Astrocyte (in vitro differentiated cells and primary cell): ENCODE data around the gene PCP4L1. TPM values are rescaled to one million over a fixed set of nuclear protein-coding genes. Genes with fewer than 3 reads are reported as not detected.

Experiments used
- DNase-seq: peaks from one replicate; pipeline ENCODE4 v3.0.0-alpha.2; 2010; ENCODE audit warnings: low read depth
- FAIRE-seq: peaks from 2 replicates; lab custom pipeline; 2011; peaks lifted over from hg19 to GRCh38; lab: Jason Lieb, UNC
- H2AFZ ChIP-seq: 2 replicates; pipeline ENCODE4 v1.6.0; 2012; ENCODE audit warnings: low read depth, low read length, inconsistent platforms
- H3K27ac ChIP-seq: 2 replicates; pipeline ENCODE4 v1.5.1; 2011; ENCODE audit warnings: low read depth, low read length, inconsistent platforms
- H3K27me3 ChIP-seq: 2 replicates; pipeline ENCODE4 v1.6.0; 2011; ENCODE audit warnings: low read length, inconsistent platforms; ENCODE audit not compliant: insufficient read depth
- H3K36me3 ChIP-seq: 2 replicates; pipeline ENCODE4 v1.5.1; 2011; ENCODE audit warnings: low read length, inconsistent platforms; ENCODE audit not compliant: insufficient read depth
- H3K4me1 ChIP-seq: 2 replicates; pipeline ENCODE4 v1.5.1; 2011; ENCODE audit warnings: low read length, inconsistent platforms; ENCODE audit not compliant: insufficient read depth
- H3K4me2 ChIP-seq: 2 replicates; pipeline ENCODE4 v1.6.0; 2012; ENCODE audit warnings: low read length, inconsistent platforms
- H3K4me3 ChIP-seq: 2 replicates; pipeline ENCODE4 v1.5.1; 2011; ENCODE audit warnings: low read depth, mild to moderate bottlenecking, low read length, inconsistent platforms; ENCODE audit not compliant: insufficient read depth
- H3K79me2 ChIP-seq: 2 replicates; pipeline ENCODE4 v1.6.0; 2012; ENCODE audit warnings: mild to moderate bottlenecking, low read length, inconsistent platforms; ENCODE audit not compliant: insufficient read depth
- H3K9ac ChIP-seq: 2 replicates; pipeline ENCODE4 v1.6.0; 2012; ENCODE audit warnings: mild to moderate bottlenecking, low read length, inconsistent platforms
- H3K9me3 ChIP-seq: 2 replicates; pipeline ENCODE4 v1.5.1; 2012; ENCODE audit warnings: low read depth, mild to moderate bottlenecking, low read length, inconsistent platforms; ENCODE audit not compliant: insufficient read depth
- H4K20me1 ChIP-seq: 2 replicates; pipeline ENCODE4 v1.6.0; 2012; ENCODE audit warnings: low read length, inconsistent platforms; ENCODE audit not compliant: insufficient read depth
- H3K27ac Mint-ChIP-seq: one replicate; pipeline ENCODE4 v1.8.0; 2021; ENCODE audit warnings: mild to moderate bottlenecking, mixed read lengths; ENCODE audit not compliant: unreplicated experiment
- H3K27me3 Mint-ChIP-seq: one replicate; pipeline ENCODE4 v1.8.0; 2021; ENCODE audit warnings: low read depth, mixed read lengths; ENCODE audit not compliant: unreplicated experiment
- H3K36me3 Mint-ChIP-seq: one replicate; pipeline ENCODE4 v1.8.0; 2021; ENCODE audit warnings: low read depth, mixed read lengths; ENCODE audit not compliant: unreplicated experiment
- H3K4me1 Mint-ChIP-seq: one replicate; pipeline ENCODE4 v1.8.0; 2021; ENCODE audit warnings: low read depth, mixed read lengths; ENCODE audit not compliant: unreplicated experiment
- H3K4me3 Mint-ChIP-seq: one replicate; pipeline ENCODE4 v1.8.0; 2021; ENCODE audit warnings: mild to moderate bottlenecking, moderate library complexity, mixed read lengths; ENCODE audit not compliant: unreplicated experiment
- H3K9me3 Mint-ChIP-seq: one replicate; pipeline ENCODE4 v1.8.0; 2021; ENCODE audit warnings: mild to moderate bottlenecking, mixed read lengths; ENCODE audit not compliant: unreplicated experiment
- EZH2 ChIP-seq: IDR thresholded peaks from 2 replicates; pipeline ENCODE4 v1.6.1; 2012; ENCODE audit warnings: mild to moderate bottlenecking, low read length, inconsistent platforms; ENCODE audit not compliant: insufficient read depth
- total RNA-seq: library from RNA; stranded (reverse); gene quantifications from 2 replicates; pipeline ENCODE4 v1.2.1, GENCODE V29; 2021
- TF ChIP-seq, protein P1 (sequence below): IDR thresholded peaks from 2 replicates; pipeline ENCODE4 v1.5.1; 2011; ENCODE audit warnings: low read depth, mild to moderate bottlenecking, inconsistent platforms, low read length, moderate library complexity; ENCODE audit not compliant: insufficient read depth

Gene PCP4L1
- total RNA-seq, 1 donor from 2014 or later: not detected

DNA sequence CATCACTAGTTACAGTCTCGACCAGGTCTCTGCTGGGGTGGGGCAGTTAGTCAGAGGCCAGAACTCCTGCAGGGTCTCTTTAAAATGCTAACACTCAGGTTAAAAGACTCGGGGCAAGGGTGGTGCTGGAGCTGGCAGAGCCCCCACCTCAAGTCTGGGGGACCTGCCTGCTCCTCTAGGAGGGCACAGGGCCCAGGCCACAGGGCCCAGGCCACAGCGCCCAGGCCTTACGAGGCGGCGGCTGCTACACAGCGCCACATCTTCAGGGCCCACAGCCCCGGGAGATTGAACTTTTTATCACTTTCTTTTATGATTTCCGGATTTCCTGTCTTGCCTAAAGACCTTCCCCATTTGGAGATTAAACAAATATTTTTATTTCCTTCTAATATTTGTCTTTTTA lies 40.8 kb downstream of the PCP4L1 start:
- H3K36me3 Mint-ChIP-seq: no peaks in the 10 kb centered on the region
- Histone ChIP-seq H3K36me3 (no peaks in the 10 kb centered on the region), H3K9ac (no peak overlapping the region), H2AFZ (no peak overlapping the region), H4K20me1 (no peaks in the 10 kb centered on the region), H3K9me3 (no peaks in the 10 kb centered on the region), H3K27me3 (no peaks in the 10 kb centered on the region), H3K4me2 (no peak overlapping the region), H3K4me3 (no peak overlapping the region), H3K4me1 (no peaks in the 10 kb centered on the region), H3K27ac (no peak overlapping the region), H3K79me2 (no peaks in the 10 kb centered on the region)
- no peak overlapping the region for H3K27ac Mint-ChIP-seq
- H3K4me3 Mint-ChIP-seq: no peak overlapping the region
- FAIRE-seq: no peak
- TF ChIP-seq, protein P1, sequence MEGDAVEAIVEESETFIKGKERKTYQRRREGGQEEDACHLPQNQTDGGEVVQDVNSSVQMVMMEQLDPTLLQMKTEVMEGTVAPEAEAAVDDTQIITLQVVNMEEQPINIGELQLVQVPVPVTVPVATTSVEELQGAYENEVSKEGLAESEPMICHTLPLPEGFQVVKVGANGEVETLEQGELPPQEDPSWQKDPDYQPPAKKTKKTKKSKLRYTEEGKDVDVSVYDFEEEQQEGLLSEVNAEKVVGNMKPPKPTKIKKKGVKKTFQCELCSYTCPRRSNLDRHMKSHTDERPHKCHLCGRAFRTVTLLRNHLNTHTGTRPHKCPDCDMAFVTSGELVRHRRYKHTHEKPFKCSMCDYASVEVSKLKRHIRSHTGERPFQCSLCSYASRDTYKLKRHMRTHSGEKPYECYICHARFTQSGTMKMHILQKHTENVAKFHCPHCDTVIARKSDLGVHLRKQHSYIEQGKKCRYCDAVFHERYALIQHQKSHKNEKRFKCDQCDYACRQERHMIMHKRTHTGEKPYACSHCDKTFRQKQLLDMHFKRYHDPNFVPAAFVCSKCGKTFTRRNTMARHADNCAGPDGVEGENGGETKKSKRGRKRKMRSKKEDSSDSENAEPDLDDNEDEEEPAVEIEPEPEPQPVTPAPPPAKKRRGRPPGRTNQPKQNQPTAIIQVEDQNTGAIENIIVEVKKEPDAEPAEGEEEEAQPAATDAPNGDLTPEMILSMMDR: no peak
- TF ChIP-seq EZH2: no peak
- DNase-seq: no peak
- peaks cover 2% of the 10 kb centered on the region for H3K27me3 Mint-ChIP-seq
- no peaks in the 10 kb centered on the region for H3K9me3 Mint-ChIP-seq
- peaks cover 2% of the 10 kb centered on the region for H3K4me1 Mint-ChIP-seq

GRCh38 chr1:161300478-161300877 lies 41.9 kb downstream of the PCP4L1 start:
- DNase-seq: no peak
- no peaks in the 10 kb centered on the region for H3K9me3 Mint-ChIP-seq
- Histone ChIP-seq H2AFZ (no peak overlapping the region), H3K36me3 (no peaks in the 10 kb centered on the region), H3K4me1 (no peaks in the 10 kb centered on the region), H3K9ac (no peak overlapping the region), H4K20me1 (no peaks in the 10 kb centered on the region), H3K4me3 (no peak overlapping the region), H3K79me2 (no peaks in the 10 kb centered on the region), H3K27ac (no peak overlapping the region), H3K27me3 (no peaks in the 10 kb centered on the region), H3K9me3 (no peaks in the 10 kb centered on the region), H3K4me2 (no peak overlapping the region)
- no peaks in the 10 kb centered on the region for H3K36me3 Mint-ChIP-seq
- peaks cover 7% of the 10 kb centered on the region for H3K4me1 Mint-ChIP-seq
- no peak for FAIRE-seq
- H3K27me3 Mint-ChIP-seq: peaks cover 2% of the 10 kb centered on the region
- no peak overlapping the region for H3K4me3 Mint-ChIP-seq
- TF ChIP-seq EZH2: no peak
- TF ChIP-seq, protein P1: no peak
- no peak overlapping the region for H3K27ac Mint-ChIP-seq

DNA sequence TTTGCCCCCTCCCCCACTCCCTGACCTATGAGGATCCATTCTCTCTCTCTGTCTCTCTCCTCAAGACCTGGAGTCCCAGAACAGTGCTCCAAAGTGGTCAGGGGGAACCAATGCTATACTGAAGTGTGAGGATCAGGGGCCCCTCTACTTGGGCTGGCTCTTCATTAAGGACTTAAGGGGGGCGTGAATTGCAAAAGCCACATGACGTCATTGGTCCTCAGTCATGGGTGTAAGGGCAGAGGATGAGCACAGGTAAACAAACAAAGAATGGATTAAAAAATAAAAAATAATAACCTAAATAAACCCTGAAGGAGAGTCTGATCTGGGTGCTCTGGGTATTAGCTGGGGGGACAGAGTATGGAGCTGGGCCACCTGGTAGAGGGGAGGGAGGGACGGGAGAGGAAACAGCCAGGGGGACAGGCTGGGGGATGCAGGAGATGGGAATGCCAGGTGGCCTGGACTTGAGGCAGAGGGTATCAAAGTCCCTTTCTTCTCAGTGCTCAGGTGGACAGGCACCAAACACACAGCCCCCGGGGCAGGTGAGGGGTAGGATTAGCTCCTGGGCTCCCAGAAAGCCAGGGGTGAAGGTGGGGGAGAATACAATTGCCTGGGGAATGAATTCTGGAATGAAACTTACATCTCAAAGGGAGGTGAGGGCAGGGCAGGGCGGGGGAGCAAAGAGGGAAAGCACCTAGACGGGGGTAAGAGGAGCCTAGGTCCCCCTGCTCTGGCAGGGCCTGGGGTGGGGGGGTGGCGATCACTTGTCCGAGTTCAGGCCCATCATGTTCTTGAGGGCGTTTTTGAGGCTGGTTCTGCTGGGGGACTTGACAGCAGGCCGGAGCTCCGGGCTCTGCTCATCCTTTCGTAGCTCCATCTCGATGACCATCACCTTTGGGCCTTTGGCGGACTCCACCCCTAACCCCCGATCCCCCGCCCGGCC lies 46.7 kb downstream of the PCP4L1 start:
- no peak overlapping the region for H3K27ac ChIP-seq
- no peaks in the 10 kb centered on the region for H3K36me3 ChIP-seq
- H3K9ac ChIP-seq: peak overlapping the region; percentile 76
- H4K20me1 ChIP-seq: no peaks in the 10 kb centered on the region
- peak overlapping the region; percentile 94 for H2AFZ ChIP-seq
- FAIRE-seq (no peak), DNase-seq (no peak)
- H3K4me1 Mint-ChIP-seq: peaks cover 21% of the 10 kb centered on the region
- peak overlapping the region; percentile 89 for H3K4me2 ChIP-seq
- H3K4me3 Mint-ChIP-seq: peak overlapping the region; percentile 87
- H3K9me3 Mint-ChIP-seq: no peaks in the 10 kb centered on the region
- H3K27me3 Mint-ChIP-seq: no peaks in the 10 kb centered on the region
- TF ChIP-seq, protein P1: no peak
- H3K9me3 ChIP-seq: no peaks in the 10 kb centered on the region
- peak overlapping the region; percentile 65 for H3K4me3 ChIP-seq
- no peaks in the 10 kb centered on the region for H3K27me3 ChIP-seq
- no peaks in the 10 kb centered on the region for H3K36me3 Mint-ChIP-seq
- peaks cover 4% of the 10 kb centered on the region for H3K4me1 ChIP-seq
- no peaks in the 10 kb centered on the region for H3K79me2 ChIP-seq
- no peak overlapping the region for H3K27ac Mint-ChIP-seq
